ENCODE data around the gene PARP6. TPM values are rescaled to one million over a fixed set of nuclear protein-coding genes. Genes with fewer than 3 reads are reported as not detected.

Gene PARP6
- total RNA-seq, 6 donors from 2014 or later: 54.9 to 140 (median 71.4) TPM

- no peak for DNase-seq
- peak overlapping the region; percentile 86 to 95 (median 91) for H3K27ac ChIP-seq
- peaks cover under 1 to 19% (median 12%) of the 10 kb centered on the region in 4 donors for H3K36me3 ChIP-seq
- H3K27me3 ChIP-seq: no peaks in the 10 kb centered on the region
- H3K4me3 ChIP-seq: peak overlapping the region; percentile 68 to 93 (median 75)
- 4 to 17% methylated on average over 2 to 13 of the region's 13 CpGs for WGBS, 2 donors
- no peaks in the 10 kb centered on the region for H3K9me3 ChIP-seq
- H3K4me1 ChIP-seq: peaks cover 12 to 21% (median 17%) of the 10 kb centered on the region in 4 donors
- ATAC-seq (ENCODE audit: low FRiP score in 2 of 2): peak in 1 of 2 donors; percentile 5
- TF ChIP-seq EP300 (IDR thresholded peaks at IDR 0.05): no peak
Measured at GRCh38 chr15:72271895-72272212, 500 bp downstream of the PARP6 start.

GRCh38 chr15:72271221-72271620 lies 1.1 kb downstream of the PARP6 start:
- H3K36me3 ChIP-seq: peaks cover 7 to 26% (median 18%) of the 10 kb centered on the region in 4 donors
- no peaks in the 10 kb centered on the region for H3K27me3 ChIP-seq
- H3K4me1 ChIP-seq: peaks cover 12 to 21% (median 17%) of the 10 kb centered on the region in 4 donors
- WGBS, 2 donors: 74 to 82% methylated on average over 4 of the region's 4 CpGs
- H3K4me3 ChIP-seq: peak overlapping the region in 2 of 4 donors; percentile 76 to 93
- no peak for ATAC-seq (ENCODE audit: low FRiP score in 2 of 2)
- H3K27ac ChIP-seq: no peak overlapping the region
- no peaks in the 10 kb centered on the region for H3K9me3 ChIP-seq
- no peak for DNase-seq
- TF ChIP-seq EP300 (IDR thresholded peaks at IDR 0.05) (no peak), POLR2AphosphoS5 (IDR thresholded peaks at IDR 0.05) (no peak), CTCF (IDR thresholded peaks at IDR 0.05) (no peak), POLR2A (IDR thresholded peaks at IDR 0.05) (no peak)

- TF ChIP-seq POLR2A (IDR thresholded peaks at IDR 0.05) (no peak), CTCF (IDR thresholded peaks at IDR 0.05) (no peak), POLR2AphosphoS5 (IDR thresholded peaks at IDR 0.05) (no peak), EP300 (IDR thresholded peaks at IDR 0.05) (no peak)
- 96 to 99% methylated on average over 4 of the region's 4 CpGs for WGBS, 2 donors
- H3K4me3 ChIP-seq: no peak overlapping the region
- peaks cover 12 to 21% (median 17%) of the 10 kb centered on the region in 4 donors for H3K4me1 ChIP-seq
- no peak overlapping the region for H3K27ac ChIP-seq
- no peaks in the 10 kb centered on the region for H3K27me3 ChIP-seq
- H3K9me3 ChIP-seq: no peaks in the 10 kb centered on the region
- H3K36me3 ChIP-seq: peaks cover 22 to 40% (median 33%) of the 10 kb centered on the region in 4 donors
- DNase-seq: no peak
- no peak for ATAC-seq (ENCODE audit: low FRiP score in 2 of 2)
Measured at GRCh38 chr15:72269739-72270138, 2.6 kb downstream of the PARP6 start.

GRCh38 chr15:72265031-72265430 lies 7.3 kb downstream of the PARP6 start:
- DNase-seq (no peak), ATAC-seq (ENCODE audit: low FRiP score in 2 of 2) (no peak)
- Histone ChIP-seq H3K4me1 (no peaks in the 10 kb centered on the region), H3K27me3 (no peaks in the 10 kb centered on the region), H3K27ac (no peak overlapping the region), H3K4me3 (no peak overlapping the region), H3K9me3 (no peaks in the 10 kb centered on the region), H3K36me3 (peaks cover 61 to 87% (median 79%) of the 10 kb centered on the region in 4 donors)
- TF ChIP-seq POLR2A (IDR thresholded peaks at IDR 0.05): no peak
- no peak for TF ChIP-seq CTCF (IDR thresholded peaks at IDR 0.05)
- no peak for TF ChIP-seq EP300 (IDR thresholded peaks at IDR 0.05)
- no peak for TF ChIP-seq POLR2AphosphoS5 (IDR thresholded peaks at IDR 0.05)
- WGBS, 2 donors: 85 to 90% methylated on average over 5 of the region's 5 CpGs

GRCh38 chr15:72252663-72253299 lies 19.6 kb downstream of the PARP6 start:
- DNase-seq: no peak
- no peak for TF ChIP-seq CTCF (IDR thresholded peaks at IDR 0.05)
- TF ChIP-seq POLR2A (IDR thresholded peaks at IDR 0.05): no peak
- no peak for TF ChIP-seq EP300 (IDR thresholded peaks at IDR 0.05)
- TF ChIP-seq POLR2AphosphoS5 (IDR thresholded peaks at IDR 0.05): no peak
- ATAC-seq (ENCODE audit: low FRiP score in 2 of 2): no peak
- 92 to 98% methylated on average over 10 of the region's 10 CpGs for WGBS, 2 donors
- no peaks in the 10 kb centered on the region for H3K9me3 ChIP-seq
- no peak overlapping the region for H3K4me3 ChIP-seq
- no peaks in the 10 kb centered on the region for H3K27me3 ChIP-seq
- peaks cover 38 to 98% (median 86%) of the 10 kb centered on the region in 4 donors for H3K36me3 ChIP-seq
- H3K4me1 ChIP-seq: no peaks in the 10 kb centered on the region
- no peak overlapping the region for H3K27ac ChIP-seq

Data from upper lobe of left lung (tissue), 6 donors.